Measurements from ENCODE around the gene KCNN3.

Gene KCNN3

GRCh38 chr1:154726896-154727753 is 143.0 kb downstream of the KCNN3 start:
- no peak for DNase-seq (ENCODE audit: low spot score)

- DNase-seq (ENCODE audit: low spot score): no peak
Observed at GRCh38 chr1:154726443-154726842, 143.6 kb downstream of the KCNN3 start.

GRCh38 chr1:154725865-154726264 is 144.2 kb downstream of the KCNN3 start:
- DNase-seq (ENCODE audit: low spot score): no peak

GRCh38 chr1:154720328-154721297 is 149.5 kb downstream of the KCNN3 start:
- no peak for DNase-seq (ENCODE audit: low spot score)

GRCh38 chr1:154719586-154720327 is 150.3 kb downstream of the KCNN3 start:
- no peak for DNase-seq (ENCODE audit: low spot score)

- no peak for DNase-seq (ENCODE audit: low spot score)
Observed at GRCh38 chr1:154718566-154718965, 151.5 kb downstream of the KCNN3 start.

GRCh38 chr1:154717528-154717924 is 152.6 kb downstream of the KCNN3 start:
- no peak for DNase-seq (ENCODE audit: low spot score)

- no peak for DNase-seq (ENCODE audit: low spot score)
Observed at GRCh38 chr1:154716614-154717527, 153.2 kb downstream of the KCNN3 start.

- no peak for DNase-seq (ENCODE audit: low spot score)
Observed at GRCh38 chr1:154716011-154716410, 154.1 kb downstream of the KCNN3 start.

GRCh38 chr1:154715385-154715784 is 154.7 kb downstream of the KCNN3 start:
- no peak for DNase-seq (ENCODE audit: low spot score)

GRCh38 chr1:154714638-154715037 is 155.4 kb downstream of the KCNN3 start:
- no peak for DNase-seq (ENCODE audit: low spot score)

- no peak for DNase-seq (ENCODE audit: low spot score)
Observed at GRCh38 chr1:154714052-154714623, 155.9 kb downstream of the KCNN3 start.

GRCh38 chr1:154713005-154713404 is 157.1 kb downstream of the KCNN3 start:
- no peak for DNase-seq (ENCODE audit: low spot score)

GRCh38 chr1:154712166-154712810 is 157.8 kb downstream of the KCNN3 start:
- DNase-seq (ENCODE audit: low spot score): no peak

GRCh38 chr1:154711416-154711815 is 158.7 kb downstream of the KCNN3 start:
- DNase-seq (ENCODE audit: low spot score): no peak

- DNase-seq (ENCODE audit: low spot score): no peak
Observed at GRCh38 chr1:154710106-154710505, 160.0 kb downstream of the KCNN3 start.

GRCh38 chr1:154707901-154708463 is 162.1 kb downstream of the KCNN3 start:
- no peak for DNase-seq (ENCODE audit: low spot score)

- DNase-seq (ENCODE audit: low spot score): no peak
Observed at GRCh38 chr1:154706851-154707250, 163.2 kb downstream of the KCNN3 start.

- no peak for DNase-seq (ENCODE audit: low spot score)
Observed at GRCh38 chr1:154705544-154705943, 164.5 kb downstream of the KCNN3 start.

GRCh38 chr1:154703170-154703569 is 166.9 kb downstream of the KCNN3 start:
- DNase-seq (ENCODE audit: low spot score): no peak
